Activated CD4-positive, alpha-beta memory T cell treated with anti-CD3 and anti-CD28 coated beads, Interleukin-2, amount 10 ng/mL, durations not matched to agents 7 days and 5 days (primary cell): ENCODE measurements around the gene SRGAP1. TPM values are rescaled to one million over a fixed set of nuclear protein-coding genes. Genes with fewer than 3 reads are reported as not detected.

Experiments used
- CTCF ChIA-PET: fragments of 350-600 bp; sonication (Branson Sonifier 250); formaldehyde crosslinking; loops from one replicate; lab custom pipeline; 2021; ENCODE audit warnings: antibody characterized with exemption, inconsistent platforms; lab: Charles Lee
- POLR2A ChIA-PET: fragments of 350-600 bp; sonication (Branson Sonifier 250); formaldehyde crosslinking; loops from one replicate; lab custom pipeline; 2021; ENCODE audit warnings: antibody characterized with exemption; lab: Charles Lee
- DNase-seq: peaks from one replicate; pipeline ENCODE4 v3.0.0-alpha.2; 2020
- H3K27ac Mint-ChIP-seq: one replicate; pipeline ENCODE4 v1.8.0; 2021; ENCODE audit warnings: mild to moderate bottlenecking, mixed read lengths
- H3K27me3 Mint-ChIP-seq: one replicate; pipeline ENCODE4 v1.8.0; 2021; ENCODE audit warnings: mixed read lengths
- H3K36me3 Mint-ChIP-seq: one replicate; pipeline ENCODE4 v1.8.0; 2021; ENCODE audit warnings: low read depth, mixed read lengths
- H3K4me1 Mint-ChIP-seq: one replicate; pipeline ENCODE4 v1.8.0; 2021; ENCODE audit warnings: mixed read lengths
- H3K4me3 Mint-ChIP-seq: one replicate; pipeline ENCODE4 v1.8.0; 2021; ENCODE audit warnings: mild to moderate bottlenecking, mixed read lengths
- H3K9me3 Mint-ChIP-seq: one replicate; pipeline ENCODE4 v1.8.0; 2021; ENCODE audit warnings: mixed read lengths
- total RNA-seq, 2 experiments: library from RNA; stranded (reverse); gene quantifications; one replicate each; pipeline ENCODE4 v1.2.3, GENCODE V29; 2021

The SRGAP1 gene
- total RNA-seq, 2 experiments from 2014 or later: not detected

DNA sequence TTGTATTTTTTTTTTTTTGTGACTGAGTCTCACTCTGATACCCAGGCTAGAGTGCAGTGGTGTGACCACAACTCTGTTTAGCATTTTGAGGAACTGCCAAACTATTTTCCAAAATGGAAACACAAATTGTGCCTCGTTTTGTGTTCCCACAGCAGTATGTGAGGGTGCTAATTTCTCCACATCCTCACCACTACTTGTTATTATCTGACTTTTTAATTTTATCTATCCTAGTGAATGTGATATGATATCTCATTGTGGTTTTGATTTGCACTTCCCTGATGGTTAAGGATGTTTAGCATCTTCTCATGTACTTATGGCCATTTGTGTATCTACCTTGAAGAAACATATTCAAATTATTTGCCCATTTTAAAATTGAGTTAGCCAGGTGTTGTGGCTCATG lies 62.4 kb downstream of the SRGAP1 start:
- no peak for DNase-seq
- no peaks in the 10 kb centered on the region for H3K36me3 Mint-ChIP-seq
- H3K27ac Mint-ChIP-seq: no peak overlapping the region
- CTCF ChIA-PET: interaction anchor here (1.1 kb wide), 1 partner anchor 17 kb away, joined by 3 read pairs; no protein-coding TSS in a partner anchor
- POLR2A ChIA-PET: no interaction called here
- no peaks in the 10 kb centered on the region for H3K27me3 Mint-ChIP-seq
- no peak overlapping the region for H3K4me3 Mint-ChIP-seq
- no peaks in the 10 kb centered on the region for H3K4me1 Mint-ChIP-seq
- peaks cover 2% of the 10 kb centered on the region for H3K9me3 Mint-ChIP-seq

DNA sequence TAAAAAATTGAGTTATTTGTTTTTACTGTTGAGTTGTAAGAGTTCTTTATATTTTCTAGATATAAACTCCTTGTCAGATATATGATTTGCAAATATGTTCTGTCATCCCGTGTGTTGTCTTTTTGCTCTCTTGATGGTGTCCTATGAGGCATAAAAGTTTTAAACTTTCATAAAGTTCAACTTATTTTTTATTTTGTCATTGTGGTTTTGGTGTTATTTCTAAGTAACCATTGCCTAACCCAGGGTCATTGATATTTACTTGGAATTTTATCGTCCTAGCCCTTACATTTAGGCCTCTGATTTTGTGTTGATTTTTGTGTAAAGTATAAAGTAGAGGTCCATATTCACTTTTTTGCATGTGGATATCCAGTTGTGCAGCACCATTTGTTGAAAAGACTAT lies 63.1 kb downstream of the SRGAP1 start:
- POLR2A ChIA-PET: no interaction called here

DNA sequence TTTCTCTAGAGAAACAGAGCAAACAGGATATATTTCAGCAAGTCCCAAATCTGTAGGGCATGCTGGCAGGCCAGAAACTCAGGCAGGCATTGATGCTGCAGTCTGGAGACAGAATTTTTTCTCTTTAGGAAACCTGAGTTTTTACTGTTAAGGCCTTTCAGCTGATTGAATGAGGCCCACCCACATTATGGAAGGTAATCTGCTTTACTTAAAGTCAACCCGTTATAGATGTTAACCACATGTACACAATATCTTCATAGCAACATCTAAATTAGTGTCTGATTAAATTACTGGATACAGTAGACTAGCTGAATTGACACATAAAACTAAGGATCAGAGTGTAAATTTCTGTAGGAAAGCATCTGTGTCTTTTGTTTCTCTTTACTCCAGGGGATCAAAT lies 65.2 kb downstream of the SRGAP1 start:
- Mint-ChIP-seq H3K4me3 (no peak overlapping the region), H3K27me3 (no peaks in the 10 kb centered on the region), H3K4me1 (no peaks in the 10 kb centered on the region), H3K9me3 (peaks cover 2% of the 10 kb centered on the region), H3K36me3 (no peaks in the 10 kb centered on the region), H3K27ac (no peak overlapping the region)
- ChIA-PET POLR2A (no interaction called here), CTCF (no interaction called here)
- DNase-seq: no peak

More for the DNA sequence above, 63.1 kb downstream of the SRGAP1 start:
- peaks cover 2% of the 10 kb centered on the region for H3K9me3 Mint-ChIP-seq
- no peak overlapping the region for H3K27ac Mint-ChIP-seq
- H3K4me3 Mint-ChIP-seq: no peak overlapping the region
- no peaks in the 10 kb centered on the region for H3K27me3 Mint-ChIP-seq
- no peaks in the 10 kb centered on the region for H3K36me3 Mint-ChIP-seq
- DNase-seq: no peak
- no peaks in the 10 kb centered on the region for H3K4me1 Mint-ChIP-seq
- CTCF ChIA-PET: no interaction called here

- H3K9me3 Mint-ChIP-seq: peaks cover 2% of the 10 kb centered on the region
- no peaks in the 10 kb centered on the region for H3K27me3 Mint-ChIP-seq
- DNase-seq: no peak
- H3K27ac Mint-ChIP-seq: no peak overlapping the region
- H3K36me3 Mint-ChIP-seq: no peaks in the 10 kb centered on the region
- H3K4me3 Mint-ChIP-seq: no peak overlapping the region
- no peaks in the 10 kb centered on the region for H3K4me1 Mint-ChIP-seq
- POLR2A ChIA-PET: no interaction called here
- CTCF ChIA-PET: no interaction called here
Measured at GRCh38 chr12:63911341-63911740, 66.8 kb downstream of the SRGAP1 start.

DNA sequence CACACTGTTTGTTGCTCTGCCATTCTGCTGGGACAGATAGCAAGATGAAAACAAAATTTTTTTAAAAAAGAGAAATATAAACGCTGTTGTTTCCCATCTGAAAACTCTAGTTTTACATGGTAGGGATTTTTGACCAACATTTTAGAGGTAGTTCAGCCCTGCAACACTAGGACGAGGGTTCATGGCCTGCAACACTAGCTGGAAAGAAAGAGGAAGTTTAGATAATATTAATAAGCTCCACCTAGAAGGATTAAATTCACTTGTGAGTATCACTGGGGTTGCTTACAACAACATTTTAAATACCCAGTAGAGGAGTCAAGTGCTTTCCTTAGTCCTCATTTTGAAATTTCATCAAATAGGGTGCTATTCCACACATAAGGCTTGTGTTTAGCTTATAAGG lies 68.2 kb downstream of the SRGAP1 start:
- ChIA-PET CTCF (interaction anchor here (0.7 kb wide), 1 partner anchor 403 kb away, joined by 4 read pairs; no protein-coding TSS in a partner anchor), POLR2A (no interaction called here)
- H3K27me3 Mint-ChIP-seq: no peaks in the 10 kb centered on the region
- H3K4me1 Mint-ChIP-seq: no peaks in the 10 kb centered on the region
- no peak for DNase-seq
- no peak overlapping the region for H3K4me3 Mint-ChIP-seq
- H3K9me3 Mint-ChIP-seq: no peaks in the 10 kb centered on the region
- H3K36me3 Mint-ChIP-seq: no peaks in the 10 kb centered on the region
- H3K27ac Mint-ChIP-seq: no peak overlapping the region

DNA sequence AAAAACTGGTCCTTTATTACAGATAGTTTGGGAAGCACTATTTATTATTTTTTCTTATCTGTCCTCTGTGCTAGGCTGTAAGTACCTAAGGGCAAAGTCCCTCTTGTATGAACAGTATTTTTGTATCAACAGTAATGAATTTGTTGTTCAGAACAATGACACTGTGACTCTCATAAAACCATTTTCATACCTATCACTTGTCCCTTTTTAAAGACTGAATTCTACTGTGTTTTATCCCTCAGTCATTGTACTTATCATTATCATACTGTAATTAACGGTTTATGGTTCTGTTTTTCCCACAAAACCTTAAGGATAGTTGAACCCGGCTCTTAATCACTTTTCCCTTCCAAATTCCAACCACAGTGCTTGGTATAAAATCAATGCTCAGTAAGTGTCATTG lies 69.4 kb downstream of the SRGAP1 start:
- Mint-ChIP-seq H3K27me3 (no peaks in the 10 kb centered on the region), H3K36me3 (no peaks in the 10 kb centered on the region), H3K4me3 (no peak overlapping the region), H3K9me3 (no peaks in the 10 kb centered on the region), H3K27ac (no peak overlapping the region), H3K4me1 (no peaks in the 10 kb centered on the region)
- CTCF ChIA-PET: no interaction called here
- POLR2A ChIA-PET: no interaction called here
- no peak for DNase-seq

GRCh38 chr12:63915105-63915800 lies 70.8 kb downstream of the SRGAP1 start:
- DNase-seq: no peak
- Mint-ChIP-seq H3K9me3 (no peaks in the 10 kb centered on the region), H3K36me3 (no peaks in the 10 kb centered on the region), H3K27me3 (no peaks in the 10 kb centered on the region), H3K27ac (no peak overlapping the region), H3K4me3 (no peak overlapping the region), H3K4me1 (no peaks in the 10 kb centered on the region)
- POLR2A ChIA-PET: no interaction called here
- CTCF ChIA-PET: no interaction called here

GRCh38 chr12:63916561-63917476 lies 72.3 kb downstream of the SRGAP1 start:
- H3K36me3 Mint-ChIP-seq: no peaks in the 10 kb centered on the region
- no peak overlapping the region for H3K4me3 Mint-ChIP-seq
- ChIA-PET CTCF (no interaction called here), POLR2A (no interaction called here)
- H3K9me3 Mint-ChIP-seq: no peaks in the 10 kb centered on the region
- no peaks in the 10 kb centered on the region for H3K4me1 Mint-ChIP-seq
- no peaks in the 10 kb centered on the region for H3K27me3 Mint-ChIP-seq
- no peak overlapping the region for H3K27ac Mint-ChIP-seq
- DNase-seq: no peak

DNA sequence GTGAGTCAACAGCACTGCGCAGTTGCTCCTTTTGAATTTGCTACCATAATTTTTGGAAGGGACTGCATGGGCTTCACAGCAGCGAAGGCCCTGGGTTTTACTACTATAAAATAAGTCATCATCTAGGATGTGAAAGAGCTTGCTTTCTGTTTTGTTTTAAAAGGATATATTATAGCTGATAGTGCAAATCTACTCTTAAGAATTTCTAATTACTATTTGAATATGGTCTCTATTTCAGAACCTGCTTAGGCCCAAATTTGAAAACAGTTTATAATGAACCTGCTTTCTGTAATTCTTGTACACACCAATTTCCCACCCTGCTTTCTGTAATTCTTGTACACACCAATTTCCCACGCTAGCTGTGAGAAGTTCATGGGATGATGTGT lies 73.0 kb downstream of the SRGAP1 start:
- Mint-ChIP-seq H3K4me3 (no peak overlapping the region), H3K4me1 (no peaks in the 10 kb centered on the region), H3K36me3 (no peaks in the 10 kb centered on the region), H3K9me3 (no peaks in the 10 kb centered on the region), H3K27ac (no peak overlapping the region), H3K27me3 (no peaks in the 10 kb centered on the region)
- CTCF ChIA-PET: no interaction called here
- DNase-seq: no peak
- POLR2A ChIA-PET: no interaction called here

- Mint-ChIP-seq H3K4me1 (no peaks in the 10 kb centered on the region), H3K9me3 (no peaks in the 10 kb centered on the region), H3K4me3 (no peak overlapping the region), H3K27ac (no peak overlapping the region), H3K27me3 (no peaks in the 10 kb centered on the region), H3K36me3 (no peaks in the 10 kb centered on the region)
- CTCF ChIA-PET: no interaction called here
- DNase-seq: no peak
- POLR2A ChIA-PET: no interaction called here
Measured at GRCh38 chr12:63917864-63918799, 73.6 kb downstream of the SRGAP1 start.

DNA sequence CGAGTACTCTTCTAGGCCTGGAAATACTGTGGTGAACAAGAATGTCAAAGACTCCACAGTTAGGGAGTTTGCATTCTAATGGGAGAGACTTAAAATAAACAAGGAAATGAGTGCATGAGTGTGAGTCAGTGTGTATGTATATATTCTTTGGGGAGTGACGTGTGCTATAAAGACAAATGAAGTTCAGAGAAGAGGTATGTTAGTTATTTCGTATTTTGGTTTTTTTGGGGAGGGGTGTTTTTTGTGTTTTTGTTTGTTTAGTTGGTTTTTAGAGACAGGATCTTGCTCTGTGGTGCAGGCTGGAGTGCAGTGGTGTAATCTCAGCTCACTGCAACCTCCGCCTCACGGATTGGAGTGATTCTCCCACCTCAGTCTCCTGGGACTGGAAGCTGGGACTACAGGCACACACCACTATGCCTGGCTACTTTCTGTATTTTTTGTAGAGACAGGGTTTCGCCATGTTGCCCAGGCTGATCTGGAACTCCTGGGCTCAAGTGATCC lies 74.3 kb downstream of the SRGAP1 start:
- Mint-ChIP-seq H3K27me3 (no peaks in the 10 kb centered on the region), H3K36me3 (no peaks in the 10 kb centered on the region), H3K27ac (no peak overlapping the region), H3K4me1 (no peaks in the 10 kb centered on the region), H3K9me3 (no peaks in the 10 kb centered on the region), H3K4me3 (no peak overlapping the region)
- ChIA-PET CTCF (no interaction called here), POLR2A (no interaction called here)
- DNase-seq: no peak

DNA sequence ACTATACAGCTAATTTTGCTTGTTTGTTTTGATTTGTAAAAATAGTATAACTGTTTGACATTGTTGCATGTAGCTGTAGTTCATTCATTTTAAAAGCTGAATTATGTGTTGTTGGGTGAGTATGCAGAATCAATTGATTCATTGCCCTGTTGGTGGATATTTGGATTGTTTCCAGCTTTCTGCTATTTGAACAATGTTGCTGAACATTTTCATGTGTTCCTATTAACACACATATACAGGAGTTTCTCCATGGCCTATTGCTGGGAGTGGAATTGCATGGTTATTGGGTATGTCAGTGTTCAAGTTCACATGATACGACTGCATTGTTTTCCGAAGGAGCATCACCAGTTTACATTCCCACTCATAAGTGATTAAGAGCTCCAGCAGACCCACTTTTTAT lies 75.3 kb downstream of the SRGAP1 start:
- no peak for DNase-seq
- no peaks in the 10 kb centered on the region for H3K27me3 Mint-ChIP-seq
- H3K4me3 Mint-ChIP-seq: no peak overlapping the region
- H3K9me3 Mint-ChIP-seq: no peaks in the 10 kb centered on the region
- POLR2A ChIA-PET: no interaction called here
- no peaks in the 10 kb centered on the region for H3K4me1 Mint-ChIP-seq
- H3K27ac Mint-ChIP-seq: no peak overlapping the region
- H3K36me3 Mint-ChIP-seq: no peaks in the 10 kb centered on the region
- CTCF ChIA-PET: no interaction called here

- CTCF ChIA-PET: no interaction called here
- POLR2A ChIA-PET: no interaction called here
- Mint-ChIP-seq H3K36me3 (no peaks in the 10 kb centered on the region), H3K27ac (no peak overlapping the region), H3K27me3 (no peaks in the 10 kb centered on the region), H3K4me3 (no peak overlapping the region), H3K4me1 (no peaks in the 10 kb centered on the region), H3K9me3 (no peaks in the 10 kb centered on the region)
- no peak for DNase-seq
Measured at GRCh38 chr12:63921157-63921556, 76.7 kb downstream of the SRGAP1 start.
